SK-N-SH (cell line): ENCODE results near the gene MBNL2.

ENCODE experiments used
- CTCF ChIP-seq: fragments of 200-600 bp; sonication (generic); IDR thresholded peaks from 2 replicates; pipeline ENCODE4 v1.6.1; 2017; ENCODE audit warnings: antibody characterized with exemption, mild to moderate bottlenecking, moderate library complexity
- YY1 ChIP-seq: IDR thresholded peaks from 2 replicates; pipeline ENCODE4 v1.4.0; 2012; ENCODE audit warnings: low read depth, mild to moderate bottlenecking
- TF ChIP-seq, protein P1 (sequence below): IDR thresholded peaks from 2 replicates; pipeline ENCODE4 v1.4.0; 2012; ENCODE audit warnings: low read depth

GRCh38 chr13:97223711-97224541 is 1.8 kb downstream of the MBNL2 start:
- peak; percentile 14; the same call in 1 of the 2 replicates for TF ChIP-seq CTCF
- TF ChIP-seq, protein P1, sequence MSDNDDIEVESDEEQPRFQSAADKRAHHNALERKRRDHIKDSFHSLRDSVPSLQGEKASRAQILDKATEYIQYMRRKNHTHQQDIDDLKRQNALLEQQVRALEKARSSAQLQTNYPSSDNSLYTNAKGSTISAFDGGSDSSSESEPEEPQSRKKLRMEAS: 0 out of 2 replicates have a peak, but pooled peaks have one; percentile 42
- TF ChIP-seq YY1: no peak
